Midbrain (tissue), 1 donor: ENCODE measurements around the gene GRK7.
"Not testable (repeated sequence)": the region's sequence is repeated elsewhere in the genome, so short reads cannot be mapped to it uniquely, and the experiment has no call there.

ENCODE experiments used
- DNase-seq: peaks from one replicate; lab custom pipeline; 2025; lab: John Stamatoyannopoulos, UW

GRK7 gene

DNA sequence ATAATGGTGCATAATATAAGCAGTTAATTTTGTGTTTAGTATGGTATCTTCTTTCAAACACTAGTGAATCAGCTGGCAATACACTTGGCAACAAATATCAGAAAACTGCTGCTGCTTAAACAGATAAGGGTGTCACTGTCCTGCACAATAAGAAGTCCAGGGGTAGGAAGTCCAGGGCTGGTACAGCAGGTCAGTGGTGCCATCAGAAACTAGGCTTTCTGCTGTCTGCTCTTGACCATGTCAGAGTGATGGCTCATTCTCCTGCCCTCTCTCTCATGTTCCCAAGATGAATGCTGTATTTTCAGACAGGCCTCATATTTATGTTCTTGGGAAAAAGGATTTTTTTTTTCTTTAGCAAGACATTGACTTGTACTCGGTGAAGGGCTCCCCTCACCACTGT is 9.2 kb upstream of the GRK7 start:
- no peak for DNase-seq

DNA sequence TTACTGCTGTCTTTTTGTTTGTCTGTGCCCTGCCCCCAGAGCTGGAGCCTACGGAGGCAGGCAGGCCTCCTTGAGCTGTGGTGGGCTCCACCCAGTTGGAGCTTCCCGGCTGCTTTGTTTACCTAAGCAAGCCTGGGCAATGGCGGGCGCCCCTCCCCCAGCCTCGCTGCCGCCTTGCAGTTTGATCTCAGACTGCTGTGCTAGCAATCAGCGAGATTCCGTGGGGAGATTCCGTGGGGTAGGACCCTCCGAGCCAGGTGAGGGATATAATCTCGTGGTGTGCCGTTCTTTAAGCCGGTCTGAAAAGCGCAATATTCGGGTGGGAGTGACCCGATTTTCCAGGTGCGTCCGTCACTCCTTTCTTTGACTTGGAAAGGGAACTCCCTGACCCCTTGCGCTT is 656 bp upstream of the GRK7 start:
- DNase-seq: not testable (repeated sequence)

DNA sequence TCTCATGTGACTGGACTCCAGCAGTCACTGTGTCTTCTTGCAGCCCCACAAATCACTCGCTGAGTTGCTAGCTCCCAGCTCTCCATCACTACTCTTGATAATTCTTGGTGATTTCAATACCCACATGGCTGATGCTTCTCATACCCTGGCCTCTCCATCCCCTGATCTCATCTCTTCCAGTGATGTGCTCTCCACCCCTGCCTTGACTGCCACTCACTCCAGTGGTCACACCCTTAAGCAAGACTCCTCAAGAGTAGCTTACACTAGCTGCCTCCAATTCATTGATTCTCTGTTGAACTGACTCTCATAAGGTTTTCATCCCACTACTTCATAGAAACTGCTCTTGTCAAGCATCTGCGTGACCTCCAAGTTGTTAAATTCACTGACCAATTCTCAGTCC is 837 bp downstream of the GRK7 start:
- DNase-seq: no peak

DNA sequence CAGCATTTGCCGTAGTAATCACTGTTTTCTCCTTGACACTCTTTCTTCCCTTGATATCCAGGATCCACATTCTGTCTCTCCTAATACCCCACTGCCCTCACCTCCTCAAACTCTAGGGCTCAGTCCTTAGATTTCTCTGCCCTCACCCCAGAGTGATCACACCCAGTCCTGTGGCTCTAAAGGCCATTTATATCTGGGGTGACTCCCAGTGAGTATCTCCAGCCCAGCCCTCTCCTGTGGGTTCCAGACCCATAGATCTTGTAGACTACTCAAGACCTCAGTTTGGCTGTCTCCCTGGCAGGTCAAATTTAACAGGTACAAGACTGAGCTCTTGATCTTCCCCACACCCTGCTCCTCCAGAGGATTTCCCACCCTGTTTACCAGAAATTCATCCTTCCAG is 1.3 kb downstream of the GRK7 start:
- DNase-seq: no peak

DNA sequence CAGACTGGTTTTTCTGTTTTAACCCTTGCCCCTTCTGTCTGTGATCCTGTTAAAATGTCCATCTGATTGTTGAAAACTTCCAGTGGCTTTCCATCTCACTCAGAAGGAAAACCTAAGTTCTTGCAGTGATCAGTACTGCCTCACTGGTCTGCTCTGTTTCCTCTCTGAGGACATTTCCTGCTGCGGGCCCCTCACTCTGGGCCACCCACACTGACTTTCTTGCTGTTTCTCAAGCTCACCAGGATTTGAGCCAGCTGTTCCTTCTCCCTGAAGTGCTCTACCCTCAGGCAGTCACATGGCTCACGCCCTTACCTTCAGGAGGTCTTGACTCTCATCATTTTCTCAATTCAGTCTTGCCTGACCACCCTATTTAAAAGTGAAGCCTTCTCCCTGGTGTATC is 1.8 kb downstream of the GRK7 start:
- no peak for DNase-seq

DNA sequence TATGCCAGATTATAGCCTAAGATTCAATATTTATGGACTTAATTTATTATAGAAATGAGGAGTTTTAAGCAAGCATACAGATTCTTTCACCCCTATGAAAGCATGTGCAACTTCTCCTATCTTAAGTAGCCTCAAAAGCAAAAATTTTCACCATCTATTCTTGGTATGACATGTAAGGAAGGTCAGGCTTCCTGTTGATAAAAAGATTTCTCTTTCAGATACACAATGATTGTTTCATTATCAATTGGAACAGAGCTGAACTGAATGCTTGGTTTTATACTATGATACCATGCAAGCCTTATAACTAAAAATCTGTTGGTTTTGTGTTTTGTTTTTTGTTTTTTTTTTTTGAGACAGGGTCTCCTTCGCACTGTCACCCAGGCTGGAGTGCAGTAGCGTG is 3.9 kb downstream of the GRK7 start:
- no peak for DNase-seq

DNA sequence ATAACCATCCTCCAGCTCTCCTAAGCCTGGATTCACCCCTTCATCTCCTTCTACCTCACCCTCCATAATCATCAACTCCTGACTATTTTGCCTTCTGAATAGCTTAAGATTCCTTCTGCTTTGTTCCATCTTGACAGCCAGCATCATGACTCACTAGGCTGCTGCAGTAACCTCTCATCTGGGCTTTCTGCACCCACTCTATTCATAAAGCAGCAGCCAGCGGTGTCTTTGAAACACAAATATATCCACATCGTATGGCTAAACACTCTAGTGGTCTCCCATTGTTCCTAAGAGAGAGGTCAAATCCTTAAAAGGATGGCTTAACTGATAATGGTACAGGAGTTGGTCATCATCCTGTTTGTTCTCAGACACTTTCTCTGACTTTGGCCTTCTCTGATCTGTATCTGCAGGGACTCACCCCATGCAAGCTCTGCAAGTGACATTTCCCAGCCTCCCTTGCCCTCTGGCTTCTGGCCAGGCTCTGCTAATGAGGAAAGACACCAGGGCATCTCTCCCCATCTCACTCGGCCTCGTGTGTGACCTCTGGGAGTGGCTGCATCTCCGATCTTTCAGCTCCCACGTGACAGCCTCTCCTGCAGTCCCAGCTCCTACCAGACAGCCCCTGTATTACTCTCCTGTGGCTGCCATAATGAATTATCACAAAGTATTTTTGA is 6.2 kb downstream of the GRK7 start:
- DNase-seq: no peak

DNA sequence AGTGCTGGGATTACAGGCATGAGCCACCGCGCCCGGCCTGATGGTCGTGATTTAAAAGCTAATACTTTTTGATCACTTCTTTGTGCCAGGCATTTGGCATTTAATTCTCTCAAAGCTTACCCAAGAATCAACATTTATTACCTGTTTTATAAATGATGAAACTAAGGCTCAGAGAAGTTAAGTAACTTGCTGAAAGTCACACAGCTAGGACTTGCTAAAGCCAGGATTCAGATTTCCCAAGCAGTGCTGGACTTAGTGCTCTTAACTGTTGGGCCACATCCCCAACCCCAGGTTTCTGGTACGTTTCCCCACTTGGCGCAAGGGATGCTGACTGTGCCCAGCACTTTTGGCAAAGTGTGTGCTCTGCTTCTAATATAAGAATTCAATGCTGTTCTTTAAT is 10.5 kb downstream of the GRK7 start:
- DNase-seq: no peak

DNA sequence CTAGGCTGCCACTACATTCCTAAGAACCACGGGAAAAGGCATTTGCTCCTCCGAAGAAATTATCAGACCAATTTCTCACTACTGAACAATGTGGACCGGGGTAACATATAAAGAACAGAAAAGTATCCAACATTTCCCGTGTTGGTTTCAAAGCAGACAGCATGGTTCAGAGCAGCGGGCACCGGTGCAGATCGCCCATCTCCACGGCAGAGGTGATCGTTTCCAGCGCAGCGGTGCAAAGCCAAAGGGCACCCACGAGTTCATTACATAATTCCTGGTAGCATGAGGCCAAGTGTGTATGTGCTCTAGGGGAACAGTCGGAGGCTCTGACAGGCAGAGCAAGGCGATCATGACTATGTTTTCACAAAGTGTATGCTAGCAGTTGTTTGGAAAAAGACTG is 13.2 kb downstream of the GRK7 start:
- DNase-seq: no peak

DNA sequence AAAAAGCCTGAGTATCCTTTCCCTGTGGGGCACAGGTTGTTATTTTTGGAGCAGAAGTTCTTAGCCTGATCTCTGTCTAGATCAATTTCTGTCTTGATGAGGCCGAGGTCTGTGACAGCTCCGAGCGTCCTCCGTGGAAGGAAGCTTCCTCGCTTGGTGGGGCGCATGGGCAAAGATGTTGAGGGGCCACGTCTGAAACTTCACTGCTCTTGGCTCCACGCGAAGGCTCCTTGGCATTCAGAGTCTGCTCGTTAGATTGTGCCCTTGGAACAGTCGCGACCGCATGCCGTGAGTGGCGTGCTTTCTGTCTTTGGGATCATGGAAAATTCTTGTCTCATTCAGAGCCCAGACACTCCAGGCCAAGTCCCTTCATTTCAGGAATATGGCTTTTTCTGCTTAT is 13.7 kb downstream of the GRK7 start:
- no peak for DNase-seq

DNA sequence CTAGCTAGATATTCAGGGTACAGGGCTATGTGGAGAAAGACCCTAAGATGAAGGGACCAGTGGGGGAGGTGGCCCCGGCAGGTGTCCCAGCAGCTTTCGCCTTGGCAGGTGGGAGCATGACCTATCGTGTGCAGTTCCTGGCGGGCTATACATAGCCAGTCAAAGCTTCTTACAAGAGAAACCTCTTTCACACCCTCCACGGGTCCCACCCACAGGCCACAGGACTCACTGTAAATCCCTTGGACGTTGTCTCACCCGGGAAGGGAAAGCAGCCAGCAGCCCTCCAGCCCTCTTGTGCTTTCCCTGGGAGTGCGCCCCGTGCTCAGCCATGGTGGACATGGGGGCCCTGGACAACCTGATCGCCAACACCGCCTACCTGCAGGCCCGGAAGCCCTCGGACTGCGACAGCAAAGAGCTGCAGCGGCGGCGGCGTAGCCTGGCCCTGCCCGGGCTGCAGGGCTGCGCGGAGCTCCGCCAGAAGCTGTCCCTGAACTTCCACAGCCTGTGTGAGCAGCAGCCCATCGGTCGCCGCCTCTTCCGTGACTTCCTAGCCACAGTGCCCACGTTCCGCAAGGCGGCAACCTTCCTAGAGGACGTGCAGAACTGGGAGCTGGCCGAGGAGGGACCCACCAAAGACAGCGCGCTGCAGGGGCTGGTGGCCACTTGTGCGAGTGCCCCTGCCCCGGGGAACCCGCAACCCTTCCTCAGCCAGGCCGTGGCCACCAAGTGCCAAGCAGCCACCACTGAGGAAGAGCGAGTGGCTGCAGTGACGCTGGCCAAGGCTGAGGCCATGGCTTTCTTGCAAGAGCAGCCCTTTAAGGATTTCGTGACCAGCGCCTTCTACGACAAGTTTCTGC is 15.0 kb downstream of the GRK7 start:
- no peak for DNase-seq

DNA sequence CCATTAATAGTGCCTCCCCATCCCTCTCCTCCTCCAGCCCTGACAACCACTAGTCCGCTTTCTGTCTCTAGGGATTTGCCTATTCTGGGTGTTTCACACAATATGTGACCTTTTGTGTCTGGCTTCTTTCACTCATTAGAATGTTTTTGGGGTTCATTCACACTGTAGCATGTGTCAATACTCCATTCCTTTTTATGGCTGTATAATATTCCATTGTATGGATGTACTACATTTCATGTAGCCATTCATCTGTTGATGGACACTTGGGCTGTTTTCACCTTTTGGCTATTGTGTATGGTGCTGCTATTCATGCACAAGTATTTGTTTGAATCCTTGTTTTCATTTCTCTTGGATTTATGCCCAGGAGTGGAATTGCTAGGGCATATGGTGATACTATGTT is 16.5 kb downstream of the GRK7 start:
- DNase-seq: no peak

DNA sequence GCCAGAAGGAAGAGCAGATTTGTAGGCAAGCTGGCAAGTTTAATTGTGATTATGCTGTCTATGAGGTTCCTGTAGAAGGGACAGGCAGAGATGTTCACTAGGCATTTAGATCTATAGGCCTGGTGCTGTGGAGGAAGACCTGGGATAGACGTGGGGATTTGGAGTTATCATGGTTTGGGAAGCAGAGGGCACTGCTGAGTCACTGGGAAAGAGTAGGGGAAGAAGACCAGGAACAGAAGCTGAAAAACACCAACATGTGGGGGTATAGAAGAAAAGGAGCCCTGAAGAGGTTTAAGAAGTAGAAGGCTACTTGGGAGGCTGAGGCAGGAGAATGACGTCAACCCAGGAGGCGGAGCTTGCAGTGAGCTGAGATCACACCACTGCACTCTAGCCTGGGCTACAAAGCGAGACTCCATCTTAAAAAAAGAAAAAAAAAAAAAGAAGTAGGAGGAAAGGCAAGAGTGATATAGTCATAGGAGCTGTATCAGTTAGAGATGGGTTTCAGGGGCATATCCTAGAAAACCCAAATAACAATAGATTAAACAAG is 19.3 kb downstream of the GRK7 start:
- DNase-seq: no peak

DNA sequence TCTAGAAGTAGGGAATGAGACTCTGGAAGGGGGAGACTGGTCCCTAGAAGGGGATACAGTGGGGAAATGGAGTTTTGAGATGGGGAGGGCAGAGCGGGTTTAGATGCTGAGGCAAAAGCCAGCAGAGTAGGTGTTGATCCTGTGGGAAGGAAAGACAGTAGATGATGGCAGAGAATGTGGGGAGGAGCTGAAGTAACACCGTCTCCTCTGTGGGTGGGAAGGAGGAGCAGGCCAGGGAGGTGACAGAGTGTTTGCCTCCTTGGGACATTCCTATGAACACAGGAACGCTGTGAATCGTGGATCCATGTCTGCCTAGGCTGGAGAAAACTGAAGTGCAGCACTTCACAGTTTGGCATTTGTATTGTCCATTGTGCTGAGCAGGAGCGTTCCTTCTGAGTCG is 20.4 kb downstream of the GRK7 start:
- DNase-seq: no peak

DNA sequence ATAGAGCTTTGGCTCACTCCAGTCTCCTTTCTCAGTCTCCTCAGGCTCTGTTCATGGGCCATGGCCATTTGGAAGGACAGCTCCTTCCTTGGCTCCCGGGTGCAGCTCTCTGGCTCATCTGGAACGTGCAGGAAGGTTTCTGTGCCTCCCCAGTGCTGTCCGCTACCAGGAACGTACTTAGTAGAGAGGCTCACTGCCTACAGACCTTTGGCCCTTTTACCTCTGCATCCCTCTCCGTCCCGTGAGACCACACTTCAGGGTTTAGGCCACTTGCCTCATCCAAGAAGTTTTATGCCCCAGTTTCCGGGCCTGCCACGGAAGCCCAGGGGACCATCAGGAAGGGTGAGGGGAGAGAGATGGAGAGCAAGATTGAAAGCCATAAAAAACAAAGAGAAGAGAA is 20.9 kb downstream of the GRK7 start:
- DNase-seq: no peak

DNA sequence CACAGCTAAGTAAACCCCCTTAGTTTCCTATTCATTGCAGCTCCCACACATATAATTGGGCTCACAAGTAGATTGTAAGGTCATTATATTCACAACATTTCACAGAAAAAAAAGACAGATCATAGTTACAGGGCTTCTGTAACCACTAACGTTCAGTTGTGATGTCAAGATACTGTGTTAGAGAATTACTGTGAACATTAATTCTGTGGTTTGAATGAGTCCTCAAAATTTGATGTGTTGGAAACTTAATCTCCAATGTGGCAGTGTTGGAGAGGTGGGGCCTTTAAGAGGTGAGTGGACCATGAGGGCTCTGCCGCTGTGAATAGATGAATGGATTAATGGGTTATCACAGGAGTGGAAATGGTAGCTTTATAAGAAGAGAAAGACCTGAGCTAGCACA is 21.3 kb downstream of the GRK7 start:
- no peak for DNase-seq

DNA sequence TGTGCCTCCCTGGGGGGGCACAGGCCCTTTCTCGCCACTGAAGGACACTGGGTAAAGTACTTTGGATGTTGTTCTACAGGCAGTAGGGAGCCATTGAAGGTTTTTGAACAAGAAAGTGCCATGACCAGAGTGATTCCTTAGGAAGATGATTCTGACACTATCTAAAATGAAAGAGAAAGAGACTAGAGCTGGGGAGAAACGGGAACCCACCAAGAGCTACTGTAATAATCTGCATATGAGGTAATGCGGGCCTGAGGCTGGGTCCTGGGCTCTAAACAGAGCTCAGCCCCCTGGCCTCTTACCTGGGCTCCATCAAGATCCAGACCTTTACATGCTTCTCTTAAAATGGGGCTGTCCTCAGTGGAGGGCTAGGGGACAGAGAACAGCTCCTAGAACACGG is 24.9 kb downstream of the GRK7 start:
- DNase-seq: no peak

DNA sequence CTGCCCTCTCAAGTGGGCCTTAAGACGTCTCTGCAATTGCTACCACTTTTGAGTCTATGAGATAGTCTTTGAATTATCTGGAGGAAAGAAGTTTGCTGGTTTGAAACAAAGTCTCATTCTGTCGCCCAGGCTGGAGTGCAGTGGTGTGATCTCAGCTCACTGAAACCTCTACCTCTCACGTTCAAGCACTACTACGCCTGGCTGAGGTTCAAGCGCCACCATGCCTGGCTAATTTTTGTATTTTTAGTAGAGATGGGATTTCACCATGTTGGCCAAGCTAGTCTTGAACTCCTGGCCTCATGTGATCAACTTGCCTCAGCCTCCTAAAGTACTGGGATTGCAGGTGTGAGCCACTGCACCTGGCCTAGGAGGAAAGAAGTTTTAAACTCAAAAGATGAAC is 25.5 kb downstream of the GRK7 start:
- not testable (repeated sequence) for DNase-seq

DNA sequence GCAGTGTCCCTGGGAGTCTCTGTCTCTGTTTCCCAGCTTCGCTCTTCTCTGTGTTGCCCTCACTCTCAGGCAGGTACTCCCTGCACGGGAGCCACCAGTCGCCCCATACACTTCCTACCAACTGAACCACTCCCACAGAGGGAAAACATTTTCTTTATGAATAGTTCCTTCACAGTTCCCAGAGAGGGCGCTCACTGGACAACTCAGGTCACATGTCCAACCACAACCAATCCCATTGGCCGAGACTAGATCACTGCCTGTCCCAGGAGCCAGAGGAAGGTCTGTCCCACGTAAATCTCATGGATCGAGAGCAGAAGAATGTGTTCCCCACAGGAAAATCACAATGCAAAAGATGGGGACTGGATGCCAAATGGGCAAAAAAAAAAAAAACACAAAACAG is 26.1 kb downstream of the GRK7 start:
- no peak for DNase-seq

DNA sequence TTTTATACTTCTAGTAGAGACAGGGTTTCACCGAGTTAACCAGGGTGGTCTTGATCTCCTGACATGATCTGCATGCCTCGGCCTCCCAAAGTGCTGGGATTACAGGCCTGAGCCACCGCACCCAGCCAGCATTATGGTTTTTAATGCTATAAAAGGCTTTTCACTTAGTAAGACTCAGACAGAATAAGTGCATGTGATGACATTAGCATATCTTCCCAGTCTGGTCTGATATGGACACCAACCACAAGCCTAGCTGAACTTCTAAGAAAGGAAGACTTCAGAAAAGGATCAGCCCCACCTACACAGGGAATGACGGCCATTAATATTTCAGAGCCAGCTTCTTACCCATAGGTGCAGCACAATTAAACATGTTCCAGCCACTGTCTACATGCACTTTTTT is 27.0 kb downstream of the GRK7 start:
- no peak for DNase-seq

DNA sequence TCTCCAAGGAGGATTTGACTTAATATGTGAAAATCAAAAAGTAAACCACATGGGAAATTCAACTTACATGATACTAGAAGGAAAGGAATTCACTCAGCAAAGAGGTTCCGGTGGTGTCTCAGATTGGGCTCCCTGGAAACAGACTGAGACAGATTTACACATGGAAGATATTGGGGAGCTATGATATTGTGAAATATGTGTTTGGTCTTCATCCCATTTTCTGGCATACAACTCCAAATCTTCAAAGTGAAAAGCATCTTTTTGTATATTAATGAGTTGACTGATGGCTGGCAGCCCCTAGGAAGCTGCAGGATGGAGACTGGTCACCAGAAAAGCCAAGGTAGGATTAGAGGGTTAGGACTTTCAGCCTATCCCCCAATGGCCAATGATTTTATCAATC is 29.3 kb downstream of the GRK7 start:
- DNase-seq: no peak

DNA sequence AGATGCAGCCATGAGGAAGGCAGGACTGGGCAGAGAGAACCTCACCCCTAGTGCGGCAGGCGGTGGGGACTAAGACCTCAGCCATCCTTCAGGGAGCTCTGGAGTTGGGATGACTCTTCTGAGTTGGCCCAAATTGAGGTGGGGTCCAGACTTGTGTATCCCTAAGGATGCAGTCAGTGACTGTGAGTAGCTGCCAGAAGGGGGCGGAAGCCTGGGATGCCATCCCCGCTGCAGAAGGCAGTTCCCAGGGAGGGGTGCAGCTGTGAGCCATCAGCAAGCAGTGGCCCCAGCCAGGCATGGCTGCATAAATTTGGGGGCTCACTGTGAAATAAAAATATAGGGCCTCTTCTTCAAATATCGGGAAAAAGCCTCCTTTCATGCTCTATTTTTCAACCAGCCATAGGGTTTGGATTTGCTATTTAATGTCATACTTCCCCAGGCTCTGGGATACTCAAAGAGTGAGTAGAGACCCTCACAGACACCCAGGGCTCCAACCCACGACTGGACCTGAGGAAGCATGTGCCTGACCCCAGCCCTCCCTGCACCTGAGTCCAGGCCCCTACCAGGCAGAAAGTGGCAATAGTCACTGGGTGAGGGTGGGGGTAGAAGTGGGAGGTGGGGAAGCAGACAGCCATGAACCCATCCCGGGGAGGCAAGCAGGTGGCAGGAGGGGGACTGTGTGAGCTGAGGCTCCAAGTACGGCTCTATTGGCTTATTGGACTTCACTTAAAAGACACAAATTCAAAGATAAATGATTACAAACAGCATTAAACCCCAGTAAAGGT is 30.5 kb downstream of the GRK7 start:
- no peak for DNase-seq

DNA sequence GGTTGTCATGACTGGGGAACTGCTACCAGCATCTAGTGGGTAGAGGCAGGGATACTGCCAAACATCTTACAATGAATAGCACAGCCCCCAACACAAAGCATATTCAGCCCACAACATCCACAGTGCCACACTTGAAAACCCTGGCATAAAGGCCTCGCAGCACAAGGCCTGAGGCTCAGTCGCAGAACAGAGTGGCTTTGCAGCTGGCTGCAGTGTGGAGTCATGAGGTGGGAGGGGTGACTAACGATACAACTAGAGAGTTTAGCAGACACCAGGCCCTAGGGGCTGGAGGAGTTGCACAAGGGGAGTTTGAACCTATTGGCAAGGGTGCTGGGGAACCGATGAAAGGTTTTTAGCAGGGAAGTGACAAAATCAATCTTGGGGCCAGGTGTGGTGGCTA is 32.1 kb downstream of the GRK7 start:
- DNase-seq: no peak
